Loucy (cell line): ENCODE results near the gene APAF1.

ENCODE experiments used
- EZH2phosphoT487 ChIP-seq: fragments of 200-600 bp; IDR thresholded peaks from 2 replicates; pipeline ENCODE4 v1.6.1; 2018; ENCODE audit warnings: antibody characterized with exemption, mild to moderate bottlenecking, moderate library complexity, borderline replicate concordance
- TF ChIP-seq, protein P1 (sequence below): fragments of 200-600 bp; sonication (generic); conservative IDR thresholded peaks from 2 replicates; pipeline ENCODE4 v1.5.1; 2014; ENCODE audit warnings: mild to moderate bottlenecking, antibody characterized with exemption, low read length

DNA sequence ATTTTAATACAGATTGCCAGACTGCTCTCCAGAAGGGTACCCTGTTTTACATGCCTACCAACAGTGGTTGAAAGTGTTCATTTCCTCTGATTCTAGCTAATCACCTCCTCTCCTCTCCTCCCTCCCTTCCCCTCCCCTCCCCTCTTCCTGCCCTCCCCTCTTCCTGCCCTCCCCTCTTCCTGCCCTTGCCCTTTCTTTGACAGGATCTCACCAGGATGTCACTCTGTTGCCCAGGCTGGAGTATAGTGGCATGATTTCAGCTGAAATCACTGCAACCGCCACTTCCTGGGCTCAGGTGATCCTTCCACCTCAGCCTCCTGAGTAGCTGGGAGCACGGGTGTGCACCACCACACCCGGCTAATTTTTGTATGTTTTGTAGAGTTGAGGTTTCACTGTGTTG lies 24.7 kb downstream of the APAF1 start:
- TF ChIP-seq, protein P1, sequence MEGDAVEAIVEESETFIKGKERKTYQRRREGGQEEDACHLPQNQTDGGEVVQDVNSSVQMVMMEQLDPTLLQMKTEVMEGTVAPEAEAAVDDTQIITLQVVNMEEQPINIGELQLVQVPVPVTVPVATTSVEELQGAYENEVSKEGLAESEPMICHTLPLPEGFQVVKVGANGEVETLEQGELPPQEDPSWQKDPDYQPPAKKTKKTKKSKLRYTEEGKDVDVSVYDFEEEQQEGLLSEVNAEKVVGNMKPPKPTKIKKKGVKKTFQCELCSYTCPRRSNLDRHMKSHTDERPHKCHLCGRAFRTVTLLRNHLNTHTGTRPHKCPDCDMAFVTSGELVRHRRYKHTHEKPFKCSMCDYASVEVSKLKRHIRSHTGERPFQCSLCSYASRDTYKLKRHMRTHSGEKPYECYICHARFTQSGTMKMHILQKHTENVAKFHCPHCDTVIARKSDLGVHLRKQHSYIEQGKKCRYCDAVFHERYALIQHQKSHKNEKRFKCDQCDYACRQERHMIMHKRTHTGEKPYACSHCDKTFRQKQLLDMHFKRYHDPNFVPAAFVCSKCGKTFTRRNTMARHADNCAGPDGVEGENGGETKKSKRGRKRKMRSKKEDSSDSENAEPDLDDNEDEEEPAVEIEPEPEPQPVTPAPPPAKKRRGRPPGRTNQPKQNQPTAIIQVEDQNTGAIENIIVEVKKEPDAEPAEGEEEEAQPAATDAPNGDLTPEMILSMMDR, result no peak
- TF ChIP-seq EZH2phosphoT487, result no peak
